SK-N-SH treated with all-trans-retinoic acid at 6 μM for 48 hours (cell line): ENCODE data around the gene TRIM50.
"Not testable (repeated sequence)": the region's sequence is repeated elsewhere in the genome, so short reads cannot be mapped to it uniquely, and the experiment has no call there.

Experiments
- ATAC-seq: fragments of 200-7000 bp; cut with Tn5 transposase; 3 replicates; pipeline ENCODE4 v1.9.1; 2020; ENCODE audit warnings: mild to moderate bottlenecking, moderate library complexity
- ARNTL ChIP-seq: fragments of 450-650 bp; formaldehyde crosslinking; IDR thresholded peaks from 2 replicates; pipeline ENCODE4 v1.5.0; 2020; ENCODE audit warnings: low read depth, mild to moderate bottlenecking, moderate library complexity, borderline replicate concordance
- CSDC2 ChIP-seq: fragments of 250-450 bp; sonication (Bioruptor Pico); IDR thresholded peaks from 2 replicates; pipeline ENCODE4 v1.5.0; 2020; ENCODE audit warnings: mild to moderate bottlenecking, moderate library complexity
- CSRNP3 ChIP-seq: fragments of 250-450 bp; sonication (Bioruptor Pico); IDR thresholded peaks from 2 replicates; pipeline ENCODE4 v1.5.1; 2021; ENCODE audit warnings: mild to moderate bottlenecking, moderate library complexity
- ESRRG ChIP-seq: fragments of 250-450 bp; sonication (Bioruptor Pico); IDR thresholded peaks from 2 replicates; pipeline ENCODE4 v1.6.1; 2021; ENCODE audit warnings: mild to moderate bottlenecking
- ISL1 ChIP-seq: fragments of 250-450 bp; sonication (Bioruptor Pico); IDR thresholded peaks from 2 replicates; pipeline ENCODE4 v2.1.2; 2022; ENCODE audit warnings: mild to moderate bottlenecking, moderate library complexity
- OSR1 ChIP-seq: fragments of 250-450 bp; sonication (Bioruptor Pico); IDR thresholded peaks from 2 replicates; pipeline ENCODE4 v1.8.0; 2022; ENCODE audit warnings: moderate library complexity, mild to moderate bottlenecking, inconsistent platforms
- PATZ1 ChIP-seq: fragments of 250-450 bp; sonication (Bioruptor Pico); IDR thresholded peaks from 2 replicates; pipeline ENCODE4 v1.8.0; 2020; ENCODE audit warnings: mild to moderate bottlenecking, moderate library complexity, borderline replicate concordance
- POU6F1 ChIP-seq: fragments of 250-450 bp; sonication (Bioruptor Pico); IDR thresholded peaks from 2 replicates; pipeline ENCODE4 v1.8.0; 2021; ENCODE audit warnings: low read depth, mild to moderate bottlenecking, moderate library complexity, borderline replicate concordance
- PPARA ChIP-seq: fragments of 250-450 bp; sonication (Bioruptor Pico); IDR thresholded peaks from 2 replicates; pipeline ENCODE4 v1.5.0; 2020; ENCODE audit warnings: mild to moderate bottlenecking, borderline replicate concordance
- RARB ChIP-seq: fragments of 250-450 bp; sonication (Bioruptor Pico); IDR thresholded peaks from 2 replicates; pipeline ENCODE4 v1.8.0; 2021; ENCODE audit warnings: mild to moderate bottlenecking, moderate library complexity
- SNAI2 ChIP-seq: fragments of 250-450 bp; sonication (Bioruptor Pico); IDR thresholded peaks from 2 replicates; pipeline ENCODE4 v1.5.0; 2020; ENCODE audit warnings: mild to moderate bottlenecking, moderate library complexity
- TCF4 ChIP-seq: fragments of 250-450 bp; sonication (Bioruptor Pico); IDR thresholded peaks from 2 replicates; pipeline ENCODE4 v1.8.0; 2021; ENCODE audit warnings: mild to moderate bottlenecking, moderate library complexity, borderline replicate concordance
- TOX ChIP-seq: fragments of 250-450 bp; sonication (Bioruptor Pico); IDR thresholded peaks from 2 replicates; pipeline ENCODE4 v1.8.0; 2021; ENCODE audit warnings: mild to moderate bottlenecking, moderate library complexity, borderline replicate concordance
- TSHZ2 ChIP-seq: fragments of 250-450 bp; sonication (Bioruptor Pico); IDR thresholded peaks from 2 replicates; pipeline ENCODE4 v1.5.0; 2020; ENCODE audit warnings: mild to moderate bottlenecking, moderate library complexity
- ZFP3 ChIP-seq: fragments of 250-450 bp; sonication (Bioruptor Pico); IDR thresholded peaks from 2 replicates; pipeline ENCODE4 v1.5.0; 2020; ENCODE audit warnings: mild to moderate bottlenecking, moderate library complexity
- ZNF565 ChIP-seq: fragments of 450-650 bp; formaldehyde crosslinking; conservative IDR thresholded peaks from 2 replicates; pipeline ENCODE4 v1.5.0; 2020; ENCODE audit warnings: low read depth, mild to moderate bottlenecking, moderate library complexity
- ZNF70 ChIP-seq: fragments of 450-650 bp; formaldehyde crosslinking; IDR thresholded peaks from 2 replicates; pipeline ENCODE4 v1.5.0; 2020; ENCODE audit warnings: mild to moderate bottlenecking, moderate library complexity
- ZNF8 ChIP-seq: fragments of 450-650 bp; formaldehyde crosslinking; IDR thresholded peaks from 2 replicates; pipeline ENCODE4 v1.5.0; 2020; ENCODE audit warnings: mild to moderate bottlenecking, moderate library complexity

TRIM50 gene

GRCh38 chr7:73327922-73328321, at the start of gene TRIM50, which contains the start of gene FKBP6:
TRIM50 (minus strand) TSS chr7:73328082; CDS start chr7:73324787, 3,295 bp downstream.
FKBP6 (plus strand) TSS chr7:73328161; CDS start chr7:73328429, 268 bp downstream.
- ATAC-seq: not testable (repeated sequence)

- TF ChIP-seq OSR1 (CRISPR knock-in tag): no peak
- no peak; the same call in 1 of the 3 replicates for ATAC-seq
Measured at GRCh38 chr7:73376671-73377412, 49.0 kb upstream of the TRIM50 start.

GRCh38 chr7:73376262-73376661, 48.4 kb upstream of the TRIM50 start:
- ATAC-seq: peak; percentile 26; the same call in 2 of the 3 replicates

GRCh38 chr7:73373741-73374140, 45.9 kb upstream of the TRIM50 start:
- no peak for ATAC-seq
- TF ChIP-seq ZFP3: no peak
- TF ChIP-seq ARNTL (CRISPR knock-in tag): no peak
- no peak for TF ChIP-seq POU6F1 (CRISPR knock-in tag)
- TF ChIP-seq ZNF8 (CRISPR knock-in tag): no peak
- no peak for TF ChIP-seq SNAI2 (CRISPR knock-in tag)
- no peak for TF ChIP-seq ZNF565 (CRISPR knock-in tag)
- TF ChIP-seq CSRNP3 (CRISPR knock-in tag): no peak
- no peak for TF ChIP-seq TOX
- TF ChIP-seq ISL1: no peak
- no peak for TF ChIP-seq RARB (CRISPR knock-in tag)
- TF ChIP-seq TCF4 (CRISPR knock-in tag): no peak

- TF ChIP-seq OSR1 (CRISPR knock-in tag) (no peak), ZNF70 (CRISPR knock-in tag) (no peak), ESRRG (CRISPR knock-in tag) (no peak), ZFP3 (no peak), PPARA (CRISPR knock-in tag) (no peak), ZNF565 (CRISPR knock-in tag) (no peak), PATZ1 (CRISPR knock-in tag) (no peak), CSRNP3 (CRISPR knock-in tag) (no peak), TSHZ2 (no peak), CSDC2 (CRISPR knock-in tag) (no peak)
- ATAC-seq: no peak
Measured at GRCh38 chr7:73369622-73370021, 41.7 kb upstream of the TRIM50 start.
